ENCODE results near the gene PACRGL.

The PACRGL gene

DNA sequence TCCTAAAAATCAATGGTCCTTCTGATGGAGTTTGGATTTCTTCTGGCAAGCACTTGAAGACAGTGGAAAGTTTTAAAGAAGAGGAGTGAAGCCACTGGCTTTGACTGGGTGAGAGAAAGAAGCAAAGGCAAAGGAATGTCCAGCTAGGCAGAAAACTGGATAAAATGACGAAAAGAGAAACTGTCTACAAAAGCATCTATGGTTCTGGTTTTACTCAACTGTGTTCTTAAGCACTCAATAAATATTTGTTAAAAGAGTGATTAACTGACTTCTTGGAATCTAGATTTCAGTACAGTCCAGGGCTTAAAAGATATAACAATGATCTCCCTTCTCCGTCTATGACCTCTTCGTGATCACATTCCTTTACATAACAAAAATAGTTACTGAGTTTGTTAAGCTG lies 52.4 kb downstream of the PACRGL start:
- no peaks in the 10 kb centered on the region for H3K36me3 ChIP-seq (replicated peaks; ENCODE audit: low read depth, low read length)
- H3K9ac ChIP-seq (ENCODE audit: low read length), result no peak overlapping the region
- no peak for TF ChIP-seq EZH2phosphoT487 (IDR thresholded peaks at IDR 0.05; ENCODE audit: low read depth)
- TF ChIP-seq, protein P1, sequence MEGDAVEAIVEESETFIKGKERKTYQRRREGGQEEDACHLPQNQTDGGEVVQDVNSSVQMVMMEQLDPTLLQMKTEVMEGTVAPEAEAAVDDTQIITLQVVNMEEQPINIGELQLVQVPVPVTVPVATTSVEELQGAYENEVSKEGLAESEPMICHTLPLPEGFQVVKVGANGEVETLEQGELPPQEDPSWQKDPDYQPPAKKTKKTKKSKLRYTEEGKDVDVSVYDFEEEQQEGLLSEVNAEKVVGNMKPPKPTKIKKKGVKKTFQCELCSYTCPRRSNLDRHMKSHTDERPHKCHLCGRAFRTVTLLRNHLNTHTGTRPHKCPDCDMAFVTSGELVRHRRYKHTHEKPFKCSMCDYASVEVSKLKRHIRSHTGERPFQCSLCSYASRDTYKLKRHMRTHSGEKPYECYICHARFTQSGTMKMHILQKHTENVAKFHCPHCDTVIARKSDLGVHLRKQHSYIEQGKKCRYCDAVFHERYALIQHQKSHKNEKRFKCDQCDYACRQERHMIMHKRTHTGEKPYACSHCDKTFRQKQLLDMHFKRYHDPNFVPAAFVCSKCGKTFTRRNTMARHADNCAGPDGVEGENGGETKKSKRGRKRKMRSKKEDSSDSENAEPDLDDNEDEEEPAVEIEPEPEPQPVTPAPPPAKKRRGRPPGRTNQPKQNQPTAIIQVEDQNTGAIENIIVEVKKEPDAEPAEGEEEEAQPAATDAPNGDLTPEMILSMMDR (IDR thresholded peaks at IDR 0.05; ENCODE audit: low read depth, low read length), result no peak
- H3K79me2 ChIP-seq (ENCODE audit: low read length), result no peaks in the 10 kb centered on the region
- H3K27me3 ChIP-seq (ENCODE audit: low read depth, low read length), result no peaks in the 10 kb centered on the region
- H3K27ac ChIP-seq (ENCODE audit: low read length), result no peak overlapping the region
- H2AFZ ChIP-seq (ENCODE audit: low read depth, low read length), result no peak overlapping the region
- H3K9me3 ChIP-seq (ENCODE audit: insufficient read depth, low read length), result no peaks in the 10 kb centered on the region
- no peak overlapping the region for H3K4me2 ChIP-seq (ENCODE audit: low read length)
- no peaks in the 10 kb centered on the region for H4K20me1 ChIP-seq (ENCODE audit: insufficient read depth, low read length)
- H3K4me1 ChIP-seq (ENCODE audit: low read length), result no peaks in the 10 kb centered on the region
- no peak overlapping the region for H3K4me3 ChIP-seq (ENCODE audit: low read length)

GRCh38 chr4:20754036-20754435 lies 53.8 kb downstream of the PACRGL start:
- no peak overlapping the region for H2AFZ ChIP-seq (ENCODE audit: low read depth, low read length)
- no peak overlapping the region for H3K27ac ChIP-seq (ENCODE audit: low read length)
- H3K9me3 ChIP-seq (ENCODE audit: insufficient read depth, low read length), result no peaks in the 10 kb centered on the region
- no peaks in the 10 kb centered on the region for H3K4me1 ChIP-seq (ENCODE audit: low read length)
- no peaks in the 10 kb centered on the region for H3K79me2 ChIP-seq (ENCODE audit: low read length)
- no peaks in the 10 kb centered on the region for H3K36me3 ChIP-seq (replicated peaks; ENCODE audit: low read depth, low read length)
- H3K4me2 ChIP-seq (ENCODE audit: low read length), result no peak overlapping the region
- no peaks in the 10 kb centered on the region for H3K27me3 ChIP-seq (ENCODE audit: low read depth, low read length)
- no peak overlapping the region for H3K9ac ChIP-seq (ENCODE audit: low read length)
- no peaks in the 10 kb centered on the region for H4K20me1 ChIP-seq (ENCODE audit: insufficient read depth, low read length)
- no peak overlapping the region for H3K4me3 ChIP-seq (ENCODE audit: low read length)
- TF ChIP-seq, protein P1 (IDR thresholded peaks at IDR 0.05; ENCODE audit: low read depth, low read length), result no peak
- no peak for TF ChIP-seq EZH2phosphoT487 (IDR thresholded peaks at IDR 0.05; ENCODE audit: low read depth)

GRCh38 chr4:20760053-20760452 lies 59.8 kb downstream of the PACRGL start:
- TF ChIP-seq EZH2phosphoT487 (IDR thresholded peaks at IDR 0.05; ENCODE audit: low read depth), result no peak
- TF ChIP-seq, protein P1 (IDR thresholded peaks at IDR 0.05; ENCODE audit: low read depth, low read length), result peak; percentile 30
- H3K4me2 ChIP-seq (ENCODE audit: low read length), result no peak overlapping the region
- no peaks in the 10 kb centered on the region for H3K79me2 ChIP-seq (ENCODE audit: low read length)
- no peaks in the 10 kb centered on the region for H4K20me1 ChIP-seq (ENCODE audit: insufficient read depth, low read length)
- no peak overlapping the region for H3K4me3 ChIP-seq (ENCODE audit: low read length)
- no peak overlapping the region for H3K27ac ChIP-seq (ENCODE audit: low read length)
- no peak overlapping the region for H2AFZ ChIP-seq (ENCODE audit: low read depth, low read length)
- no peaks in the 10 kb centered on the region for H3K27me3 ChIP-seq (ENCODE audit: low read depth, low read length)
- no peaks in the 10 kb centered on the region for H3K4me1 ChIP-seq (ENCODE audit: low read length)
- H3K9ac ChIP-seq (ENCODE audit: low read length), result no peak overlapping the region
- no peaks in the 10 kb centered on the region for H3K36me3 ChIP-seq (replicated peaks; ENCODE audit: low read depth, low read length)
- H3K9me3 ChIP-seq (ENCODE audit: insufficient read depth, low read length), result no peaks in the 10 kb centered on the region

DNA sequence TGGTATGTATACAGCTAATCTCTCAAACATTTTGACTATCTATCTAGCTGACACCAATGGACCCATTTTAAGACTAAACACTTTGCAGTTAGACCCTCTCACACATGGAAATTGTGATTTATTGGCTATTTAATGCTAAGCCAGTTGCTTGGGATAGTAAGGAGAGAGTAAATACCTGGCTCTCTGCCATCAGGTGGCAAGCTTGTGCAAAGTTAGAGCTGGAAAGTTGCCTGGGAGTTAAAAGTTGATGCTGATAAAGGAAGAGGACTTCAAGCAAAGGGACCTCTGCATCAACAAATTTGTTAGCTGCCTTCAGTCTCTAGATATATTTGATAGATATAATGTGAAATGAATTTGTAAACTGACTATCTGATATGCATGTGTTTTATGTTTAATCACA lies 61.1 kb downstream of the PACRGL start:
- no peaks in the 10 kb centered on the region for H3K36me3 ChIP-seq (replicated peaks; ENCODE audit: low read depth, low read length)
- H3K4me1 ChIP-seq (ENCODE audit: low read length), result no peaks in the 10 kb centered on the region
- H3K27me3 ChIP-seq (ENCODE audit: low read depth, low read length), result no peaks in the 10 kb centered on the region
- no peak overlapping the region for H2AFZ ChIP-seq (ENCODE audit: low read depth, low read length)
- H3K4me3 ChIP-seq (ENCODE audit: low read length), result no peak overlapping the region
- no peak overlapping the region for H3K9ac ChIP-seq (ENCODE audit: low read length)
- TF ChIP-seq, protein P1 (IDR thresholded peaks at IDR 0.05; ENCODE audit: low read depth, low read length), result no peak
- no peak for TF ChIP-seq EZH2phosphoT487 (IDR thresholded peaks at IDR 0.05; ENCODE audit: low read depth)
- H3K27ac ChIP-seq (ENCODE audit: low read length), result no peak overlapping the region
- H4K20me1 ChIP-seq (ENCODE audit: insufficient read depth, low read length), result no peaks in the 10 kb centered on the region
- no peaks in the 10 kb centered on the region for H3K79me2 ChIP-seq (ENCODE audit: low read length)
- H3K4me2 ChIP-seq (ENCODE audit: low read length), result no peak overlapping the region
- H3K9me3 ChIP-seq (ENCODE audit: insufficient read depth, low read length), result no peaks in the 10 kb centered on the region

Measured in OCI-LY3 (cell line).